ENCODE results near the gene CELSR1.

GRCh38 chr22:46409631-46410210 lies 127.7 kb downstream of the CELSR1 start:
- TF ChIP-seq CTCF (IDR thresholded peaks at IDR 0.05), result no peak
- TF ChIP-seq EZH2 (IDR thresholded peaks at IDR 0.05; ENCODE audit: borderline replicate concordance, insufficient read depth, low read depth, low read length, poor library complexity, severe bottlenecking), result no peak
